ENCODE measurements around the gene DAG1. TPM values are rescaled to one million over a fixed set of nuclear protein-coding genes. Genes with fewer than 3 reads are reported as not detected.

Gene DAG1
- total and polyA plus RNA-seq, 8 donors = 43.4 to 116 (median 54.5) TPM

GRCh38 chr3:49563040-49563578 is 93.0 kb downstream of the DAG1 start:
- no peak for ATAC-seq
- Histone ChIP-seq H3K9me3 (no peaks in the 10 kb centered on the region), H3K36me3 (no peaks in the 10 kb centered on the region), H3K4me1 (no peaks in the 10 kb centered on the region), H3K27me3 (peaks cover 0 to 14% of the 10 kb centered on the region in 2 donors), H3K27ac (no peak overlapping the region), H3K4me3 (no peak overlapping the region)
- TF ChIP-seq, protein P1, sequence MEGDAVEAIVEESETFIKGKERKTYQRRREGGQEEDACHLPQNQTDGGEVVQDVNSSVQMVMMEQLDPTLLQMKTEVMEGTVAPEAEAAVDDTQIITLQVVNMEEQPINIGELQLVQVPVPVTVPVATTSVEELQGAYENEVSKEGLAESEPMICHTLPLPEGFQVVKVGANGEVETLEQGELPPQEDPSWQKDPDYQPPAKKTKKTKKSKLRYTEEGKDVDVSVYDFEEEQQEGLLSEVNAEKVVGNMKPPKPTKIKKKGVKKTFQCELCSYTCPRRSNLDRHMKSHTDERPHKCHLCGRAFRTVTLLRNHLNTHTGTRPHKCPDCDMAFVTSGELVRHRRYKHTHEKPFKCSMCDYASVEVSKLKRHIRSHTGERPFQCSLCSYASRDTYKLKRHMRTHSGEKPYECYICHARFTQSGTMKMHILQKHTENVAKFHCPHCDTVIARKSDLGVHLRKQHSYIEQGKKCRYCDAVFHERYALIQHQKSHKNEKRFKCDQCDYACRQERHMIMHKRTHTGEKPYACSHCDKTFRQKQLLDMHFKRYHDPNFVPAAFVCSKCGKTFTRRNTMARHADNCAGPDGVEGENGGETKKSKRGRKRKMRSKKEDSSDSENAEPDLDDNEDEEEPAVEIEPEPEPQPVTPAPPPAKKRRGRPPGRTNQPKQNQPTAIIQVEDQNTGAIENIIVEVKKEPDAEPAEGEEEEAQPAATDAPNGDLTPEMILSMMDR (IDR thresholded peaks at IDR 0.05) = no peak
- intact Hi-C loops (cut with DNase I) = no loop called here
- DNase-seq = peak in 1 of 4 donors; percentile 62

GRCh38 chr3:49563766-49564165 is 93.7 kb downstream of the DAG1 start:
- Histone ChIP-seq H3K9me3 (no peaks in the 10 kb centered on the region), H3K4me1 (no peaks in the 10 kb centered on the region), H3K4me3 (no peak overlapping the region), H3K27me3 (peaks cover 0 to 11% of the 10 kb centered on the region in 2 donors), H3K27ac (no peak overlapping the region), H3K36me3 (no peaks in the 10 kb centered on the region)
- no peak for ATAC-seq
- no peak for DNase-seq
- intact Hi-C loops (cut with DNase I) = no loop called here
- TF ChIP-seq, protein P1 (IDR thresholded peaks at IDR 0.05) = no peak

DNA sequence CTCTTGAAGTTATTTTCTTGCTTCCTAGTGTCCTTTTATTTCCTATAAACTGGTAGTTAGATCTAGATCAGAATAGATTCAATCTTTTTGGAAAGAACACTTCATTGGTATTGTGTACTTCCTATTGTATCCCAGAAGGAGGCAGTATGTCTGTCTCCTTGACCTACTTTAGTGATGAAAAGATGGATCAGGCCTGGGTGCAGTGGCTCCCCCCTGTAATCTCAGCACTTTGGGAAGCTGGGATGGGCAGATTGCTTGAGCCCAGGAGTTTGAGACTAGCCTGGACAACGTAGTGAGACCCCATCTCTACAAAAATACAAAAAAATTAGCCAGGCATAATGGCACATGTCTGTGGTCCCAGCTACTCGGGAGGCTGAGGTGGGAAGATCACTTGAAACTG is 96.2 kb downstream of the DAG1 start:
- no peak for DNase-seq
- TF ChIP-seq, protein P1 (IDR thresholded peaks at IDR 0.05) = no peak
- Histone ChIP-seq H3K4me1 (peaks cover 0 to 5% of the 10 kb centered on the region in 2 donors), H3K27me3 (no peaks in the 10 kb centered on the region), H3K27ac (no peak overlapping the region), H3K9me3 (no peaks in the 10 kb centered on the region), H3K4me3 (no peak overlapping the region), H3K36me3 (no peaks in the 10 kb centered on the region)
- ATAC-seq = no peak
- intact Hi-C loops (cut with DNase I) = no loop called here

- Histone ChIP-seq H3K27me3 (no peaks in the 10 kb centered on the region), H3K9me3 (no peaks in the 10 kb centered on the region), H3K4me1 (peaks cover 0 to 5% of the 10 kb centered on the region in 2 donors), H3K4me3 (no peak overlapping the region), H3K27ac (no peak overlapping the region), H3K36me3 (no peaks in the 10 kb centered on the region)
- no peak for DNase-seq
- intact Hi-C loops (cut with DNase I) = no loop called here
- TF ChIP-seq, protein P1 (IDR thresholded peaks at IDR 0.05) = no peak
- no peak for ATAC-seq
Measured at GRCh38 chr3:49567406-49567805, 97.3 kb downstream of the DAG1 start.

DNA sequence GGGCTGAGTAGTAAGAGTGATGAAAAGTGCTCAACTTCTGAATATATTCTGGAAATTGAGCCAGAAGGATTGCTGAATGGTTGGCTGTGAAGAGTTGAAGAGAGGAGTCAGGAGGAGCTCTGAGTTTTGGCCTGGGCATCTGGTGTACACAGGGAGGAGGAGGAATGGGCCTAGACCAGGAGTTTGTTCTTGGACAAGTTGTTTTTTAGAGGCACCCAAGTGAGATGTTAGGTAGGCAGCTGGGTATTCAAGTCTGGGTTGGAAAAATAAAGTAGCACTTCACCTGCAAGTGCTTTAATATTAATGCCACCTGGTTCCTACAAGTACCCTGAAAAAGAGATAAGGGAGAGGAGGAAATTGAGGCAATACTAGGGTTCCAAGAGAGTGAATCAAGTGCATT is 98.9 kb downstream of the DAG1 start:
- H3K36me3 ChIP-seq = no peaks in the 10 kb centered on the region
- TF ChIP-seq, protein P1 (IDR thresholded peaks at IDR 0.05) = no peak
- H3K27me3 ChIP-seq = no peaks in the 10 kb centered on the region
- ATAC-seq = peak; percentile 89
- H3K4me1 ChIP-seq = peaks cover 0 to 5% of the 10 kb centered on the region in 2 donors
- no peak overlapping the region for H3K27ac ChIP-seq
- DNase-seq = no peak
- H3K4me3 ChIP-seq = no peak overlapping the region
- intact Hi-C loops (cut with DNase I) = no loop called here
- H3K9me3 ChIP-seq = no peaks in the 10 kb centered on the region

All from left lung (tissue), 10 donors.